ENCODE measurements around the gene MDFIC.
A peak's percentile ranks its signal among the peaks of the same experiment; 100 is the strongest.

Gene MDFIC

DNA sequence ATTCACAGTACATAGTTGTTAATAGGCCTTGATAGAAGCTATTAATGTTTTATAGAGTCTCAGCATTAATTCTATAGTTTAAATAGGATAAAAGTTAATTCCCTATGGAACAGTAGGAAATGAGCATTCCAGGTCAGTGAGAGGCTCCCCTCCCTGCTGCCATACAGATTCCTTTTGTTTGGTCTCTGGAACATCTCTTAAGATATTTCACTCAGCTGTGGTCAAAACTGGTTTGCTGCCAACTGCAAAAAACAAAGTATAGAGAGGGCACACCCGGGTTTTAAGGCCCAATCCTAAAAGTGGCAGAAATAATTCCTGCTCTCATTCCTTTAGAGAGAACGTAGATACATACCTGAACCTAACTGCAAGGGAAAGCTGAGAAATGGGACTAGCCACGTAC lies 51.3 kb downstream of the MDFIC start:
- no peak overlapping the region for H3K4me3 ChIP-seq
- peaks cover 0 to 11% (median 0%) of the 10 kb centered on the region in 10 experiments; a peak in 3 of 20 replicates for H3K4me1 ChIP-seq
- no peak overlapping the region for H3K4me2 ChIP-seq
- no peaks in the 10 kb centered on the region for H3K36me3 ChIP-seq
- TF ChIP-seq Cebpa-rat (IDR thresholded peaks at IDR 0.05): no peak
- H3K27me3 ChIP-seq: no peaks in the 10 kb centered on the region
- H3K27ac ChIP-seq: no peak overlapping the region
- H3K9ac ChIP-seq: no peak overlapping the region
- H3K9me3 ChIP-seq (replicated peaks in 1 of 11): no peaks in the 10 kb centered on the region
- H4K20me1 ChIP-seq: no peaks in the 10 kb centered on the region

DNA sequence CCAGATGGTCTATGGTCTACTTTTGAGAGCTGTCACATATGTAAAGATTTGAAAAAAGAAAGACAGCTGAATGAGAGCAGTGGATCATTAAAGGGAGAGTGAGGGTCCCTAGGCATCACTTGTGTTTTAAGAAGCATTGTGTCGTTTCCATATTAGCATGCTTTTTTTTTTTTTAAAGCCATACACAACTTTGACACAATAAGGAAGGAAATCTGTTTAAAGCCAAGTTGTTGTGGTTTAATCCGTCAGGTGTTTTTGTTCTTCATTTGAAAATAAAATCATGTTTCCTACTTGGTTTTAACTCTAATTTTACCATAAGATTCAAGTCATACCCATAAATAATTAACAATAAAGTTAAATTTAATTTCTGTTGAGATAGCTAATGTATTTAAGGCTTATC lies 53.5 kb downstream of the MDFIC start:
- no peak for TF ChIP-seq Cebpa-rat (IDR thresholded peaks at IDR 0.05)
- no peaks in the 10 kb centered on the region for H4K20me1 ChIP-seq
- H3K27me3 ChIP-seq: no peaks in the 10 kb centered on the region
- H3K36me3 ChIP-seq: no peaks in the 10 kb centered on the region
- no peak overlapping the region for H3K27ac ChIP-seq
- no peaks in the 10 kb centered on the region for H3K9me3 ChIP-seq (replicated peaks in 1 of 11)
- peaks cover 0 to 11% (median 0%) of the 10 kb centered on the region in 10 experiments; a peak in 3 of 20 replicates for H3K4me1 ChIP-seq
- H3K9ac ChIP-seq: no peak overlapping the region
- H3K4me2 ChIP-seq: peak overlapping the region in 2 of 11 experiments; percentile 29 to 46; a peak in 3 of 22 replicates
- no peak overlapping the region for H3K4me3 ChIP-seq

DNA sequence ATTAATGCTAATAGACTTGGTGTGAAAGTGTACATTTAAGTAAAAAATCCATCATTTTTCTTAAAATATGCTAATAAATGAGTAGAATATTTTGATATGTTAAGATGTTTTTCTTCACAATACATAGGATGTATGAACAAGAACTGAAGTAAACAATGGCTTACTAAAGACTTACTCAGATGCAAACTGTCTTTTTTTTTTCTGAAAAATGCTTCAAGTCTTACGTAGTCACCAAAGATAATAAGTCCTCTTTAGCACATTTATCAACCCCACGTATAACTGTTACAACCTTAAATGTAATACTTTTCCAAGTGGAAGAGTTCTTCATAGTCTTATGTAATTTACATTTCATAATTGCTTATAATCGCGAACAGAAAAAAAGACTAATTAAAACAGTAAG lies 54.8 kb downstream of the MDFIC start:
- no peaks in the 10 kb centered on the region for H3K36me3 ChIP-seq
- no peak overlapping the region for H3K27ac ChIP-seq
- no peaks in the 10 kb centered on the region for H3K27me3 ChIP-seq
- H3K9ac ChIP-seq: no peak overlapping the region
- no peak overlapping the region for H3K4me2 ChIP-seq
- H3K4me3 ChIP-seq: no peak overlapping the region
- H3K9me3 ChIP-seq (replicated peaks in 1 of 11): no peaks in the 10 kb centered on the region
- no peaks in the 10 kb centered on the region; a peak in 1 of 22 replicates for H4K20me1 ChIP-seq
- peaks cover 0 to 18% (median 2%) of the 10 kb centered on the region in 10 experiments; a peak in 4 of 20 replicates for H3K4me1 ChIP-seq
- no peak for TF ChIP-seq Cebpa-rat (IDR thresholded peaks at IDR 0.05)

DNA sequence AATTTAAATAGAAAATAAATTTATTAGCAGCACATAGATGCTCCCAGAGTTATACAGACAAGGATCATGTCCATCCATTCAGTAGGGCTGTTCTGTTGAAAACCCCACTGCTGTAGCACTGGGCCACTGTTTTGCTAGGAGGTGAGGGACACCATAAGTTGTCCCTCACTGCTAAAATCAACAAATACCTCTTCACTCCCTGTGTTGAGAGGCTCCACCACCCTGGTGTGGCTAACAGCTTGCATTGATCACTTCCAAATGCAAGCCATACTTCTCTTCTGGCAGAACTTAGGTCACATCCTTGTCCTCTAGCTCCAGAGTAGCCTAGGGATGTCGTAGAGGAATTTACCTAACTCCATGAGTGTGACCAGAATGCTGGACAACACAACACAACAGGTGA lies 55.4 kb downstream of the MDFIC start:
- H3K4me3 ChIP-seq: no peak overlapping the region
- TF ChIP-seq Cebpa-rat (IDR thresholded peaks at IDR 0.05): no peak

DNA sequence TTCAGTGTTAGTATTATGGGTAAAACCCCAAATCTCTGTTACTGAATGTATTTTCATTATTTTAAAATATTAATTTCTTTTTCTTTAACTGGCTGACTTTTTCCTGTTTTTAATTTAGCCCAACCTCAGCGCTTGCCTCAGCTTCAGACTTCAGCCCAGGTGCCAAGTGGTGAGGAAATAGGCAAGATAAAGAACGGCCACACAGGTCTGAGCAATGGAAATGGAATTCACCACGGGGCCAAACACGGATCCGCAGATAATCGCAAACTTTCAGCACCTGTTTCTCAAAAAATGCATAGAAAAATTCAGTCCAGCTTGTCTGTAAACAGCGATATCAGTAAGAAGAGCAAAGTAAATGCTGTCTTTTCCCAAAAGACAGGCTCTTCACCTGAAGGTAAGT lies 57.5 kb downstream of the MDFIC start:
- no peak overlapping the region for H3K4me3 ChIP-seq
- no peak overlapping the region for H3K9ac ChIP-seq
- no peaks in the 10 kb centered on the region for H3K27me3 ChIP-seq
- H3K9me3 ChIP-seq (replicated peaks in 1 of 11): no peaks in the 10 kb centered on the region
- no peak for TF ChIP-seq Cebpa-rat (IDR thresholded peaks at IDR 0.05)
- H4K20me1 ChIP-seq: no peaks in the 10 kb centered on the region; a peak in 1 of 22 replicates
- no peak overlapping the region for H3K4me2 ChIP-seq
- peaks cover 0 to 15% (median 2%) of the 10 kb centered on the region in 10 experiments; a peak in 4 of 20 replicates for H3K4me1 ChIP-seq
- no peak overlapping the region for H3K27ac ChIP-seq
- no peaks in the 10 kb centered on the region for H3K36me3 ChIP-seq

More for the DNA sequence above, 55.4 kb downstream of the MDFIC start:
- Histone ChIP-seq H3K9me3 (replicated peaks in 1 of 11) (no peaks in the 10 kb centered on the region), H4K20me1 (no peaks in the 10 kb centered on the region; a peak in 1 of 22 replicates), H3K4me2 (no peak overlapping the region), H3K9ac (no peak overlapping the region), H3K36me3 (no peaks in the 10 kb centered on the region), H3K4me1 (peaks cover 0 to 21% (median 2%) of the 10 kb centered on the region in 10 experiments; a peak in 4 of 20 replicates), H3K27me3 (no peaks in the 10 kb centered on the region), H3K27ac (no peak overlapping the region)

DNA sequence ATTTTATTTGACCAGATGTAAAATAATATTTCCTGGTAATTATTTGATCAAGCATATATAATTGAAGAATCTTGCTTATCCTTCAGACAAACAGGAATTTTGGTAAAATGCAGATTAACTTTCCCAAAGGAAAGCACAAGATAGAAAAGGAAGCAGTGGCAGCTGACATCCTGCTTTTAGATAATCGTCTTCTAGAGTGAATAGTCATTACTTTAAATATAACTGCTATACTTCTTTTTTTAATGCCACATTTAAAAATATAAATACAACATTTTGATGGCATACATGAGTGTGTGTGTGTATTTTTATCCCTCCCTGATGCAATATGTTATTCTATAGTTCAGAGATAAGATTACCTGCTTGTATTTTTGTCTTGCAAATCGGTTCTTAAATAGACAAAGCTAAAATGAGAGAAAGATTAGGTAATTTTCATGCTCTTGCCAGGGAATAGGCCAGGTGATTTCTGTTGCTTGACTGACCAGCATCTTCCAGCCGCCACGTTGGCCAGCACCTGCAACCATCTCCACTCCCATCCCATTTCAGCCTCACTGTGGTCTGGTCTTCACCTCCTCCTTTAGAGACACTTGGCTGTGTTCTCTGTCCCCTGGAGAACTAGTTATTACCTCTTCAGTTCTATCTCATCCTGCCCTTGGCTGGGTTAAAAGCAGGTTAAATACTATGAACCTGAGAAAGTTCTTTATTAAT lies 58.1 kb downstream of the MDFIC start:
- no peak for TF ChIP-seq Cebpa-rat (IDR thresholded peaks at IDR 0.05)
- Histone ChIP-seq H3K27ac (no peak overlapping the region), H3K9ac (no peak overlapping the region), H3K4me1 (peaks cover 0 to 15% (median 2%) of the 10 kb centered on the region in 10 experiments; a peak in 4 of 20 replicates), H3K9me3 (replicated peaks in 1 of 11) (no peaks in the 10 kb centered on the region), H3K27me3 (no peaks in the 10 kb centered on the region), H3K36me3 (no peaks in the 10 kb centered on the region), H4K20me1 (no peaks in the 10 kb centered on the region; a peak in 1 of 22 replicates), H3K4me3 (no peak overlapping the region), H3K4me2 (no peak overlapping the region)

DNA sequence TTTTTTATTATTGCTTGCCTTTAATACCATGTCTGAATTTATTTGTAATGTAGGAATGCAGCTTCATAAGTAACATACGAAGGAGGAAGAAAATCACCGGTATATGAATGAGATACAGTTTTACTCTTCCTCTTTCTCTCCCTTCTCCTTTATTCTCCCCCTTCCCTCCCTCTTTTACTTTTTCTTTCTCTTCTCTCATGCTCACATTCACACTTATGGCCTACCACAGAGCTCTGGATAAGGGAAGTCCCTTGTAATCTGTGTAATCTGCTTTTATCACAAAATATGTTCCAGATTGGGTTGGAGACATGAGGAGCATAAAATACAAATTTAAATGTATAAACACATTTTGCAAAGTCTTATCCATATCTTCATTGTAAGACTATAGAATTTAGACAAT lies 59.4 kb downstream of the MDFIC start:
- Histone ChIP-seq H3K9me3 (replicated peaks in 1 of 11) (no peaks in the 10 kb centered on the region), H3K4me1 (peaks cover 0 to 10% (median 0%) of the 10 kb centered on the region in 10 experiments; a peak in 1 of 20 replicates), H3K9ac (no peak overlapping the region), H3K4me2 (peak overlapping the region in 2 of 11 experiments; percentile 9 to 30; a peak in 1 of 22 replicates), H4K20me1 (no peaks in the 10 kb centered on the region; a peak in 1 of 22 replicates), H3K36me3 (no peaks in the 10 kb centered on the region), H3K27me3 (no peaks in the 10 kb centered on the region), H3K27ac (no peak overlapping the region), H3K4me3 (no peak overlapping the region)
- TF ChIP-seq Cebpa-rat (IDR thresholded peaks at IDR 0.05): no peak

DNA sequence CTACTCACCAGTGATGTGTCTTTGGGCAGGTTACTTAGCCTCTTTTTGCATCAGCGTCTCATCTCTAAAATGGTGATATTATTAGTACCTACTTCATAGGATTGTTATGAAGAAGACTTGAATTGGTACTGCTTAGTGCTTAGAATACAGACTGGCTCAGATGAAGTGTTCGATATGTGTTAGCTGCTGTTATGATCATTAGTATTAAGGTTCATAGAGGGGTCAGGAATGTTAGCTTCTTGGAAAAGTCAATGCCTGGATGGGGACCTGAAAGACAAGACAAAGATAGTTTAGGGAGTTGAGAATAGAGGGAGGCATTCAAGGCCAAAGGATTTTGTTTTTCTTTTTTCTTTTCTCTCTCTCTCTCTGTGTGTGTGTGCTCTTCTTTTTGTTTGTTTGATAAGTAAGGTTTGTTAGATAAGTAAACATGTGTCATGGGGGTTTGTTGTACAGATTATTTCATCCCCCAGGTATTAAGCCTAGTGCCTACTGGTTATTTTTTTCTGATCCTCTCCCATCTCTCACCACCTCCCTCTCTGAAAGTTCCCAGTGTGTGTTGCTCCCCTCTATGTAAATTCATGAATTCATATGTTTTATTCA lies 63.3 kb downstream of the MDFIC start:
- Histone ChIP-seq H3K9me3 (replicated peaks in 1 of 11) (no peaks in the 10 kb centered on the region), H4K20me1 (no peaks in the 10 kb centered on the region; a peak in 1 of 22 replicates), H3K27ac (no peak overlapping the region), H3K27me3 (no peaks in the 10 kb centered on the region), H3K36me3 (no peaks in the 10 kb centered on the region), H3K4me1 (peaks cover 0 to 10% (median 0%) of the 10 kb centered on the region in 10 experiments; a peak in 1 of 20 replicates), H3K9ac (no peak overlapping the region), H3K4me2 (no peak overlapping the region), H3K4me3 (no peak overlapping the region)
- no peak for TF ChIP-seq Cebpa-rat (IDR thresholded peaks at IDR 0.05)

DNA sequence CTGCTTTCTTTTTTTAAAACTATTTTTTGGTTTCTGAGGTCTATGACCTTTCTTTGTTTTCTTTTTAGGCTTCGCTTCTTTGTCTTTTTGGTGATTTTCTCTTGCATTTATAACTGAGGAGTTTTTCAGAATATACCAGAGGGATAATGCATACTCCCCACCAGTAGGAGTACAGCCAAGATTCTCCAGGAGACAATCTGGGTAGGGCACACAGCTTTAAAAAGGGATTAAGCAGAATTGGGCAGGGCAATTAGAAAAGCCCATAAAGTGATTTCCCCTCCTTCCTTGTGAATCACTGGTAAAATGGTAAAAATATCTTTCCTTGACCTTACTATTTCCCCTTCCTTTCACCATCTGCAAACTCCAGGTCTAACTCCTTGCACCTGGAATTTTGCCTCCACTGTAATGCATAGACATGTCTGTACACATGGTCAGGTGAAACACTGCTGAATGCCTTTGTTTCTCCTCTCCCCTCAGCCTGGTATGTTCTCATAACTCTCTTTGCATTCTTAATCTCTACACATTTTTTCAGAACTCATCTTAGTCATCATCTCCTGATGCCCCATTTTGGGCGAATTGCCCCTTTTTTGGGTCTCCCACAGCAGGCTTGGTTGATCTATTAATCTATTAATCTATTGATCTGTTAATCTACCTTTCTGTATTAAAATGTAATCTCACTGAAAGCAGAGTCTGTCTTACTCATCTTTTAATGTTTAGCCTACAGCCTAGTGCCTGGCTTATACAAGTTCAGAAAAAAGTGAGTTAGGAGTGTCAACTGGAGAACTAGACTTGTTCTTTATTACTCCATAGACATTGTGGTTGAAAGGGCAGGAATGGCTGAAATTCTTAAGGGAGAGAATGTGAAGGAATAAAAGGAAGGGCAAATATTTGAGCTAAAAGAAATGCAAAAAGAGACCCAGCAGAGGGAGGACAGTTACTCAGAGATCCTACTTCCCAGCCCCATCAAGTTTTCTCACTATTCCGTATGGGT lies 64.6 kb downstream of the MDFIC start:
- Histone ChIP-seq H3K4me2 (no peak overlapping the region), H3K4me3 (no peak overlapping the region)

More for the DNA sequence above, 64.6 kb downstream of the MDFIC start:
- H3K36me3 ChIP-seq: no peaks in the 10 kb centered on the region
- no peak for TF ChIP-seq Cebpa-rat (IDR thresholded peaks at IDR 0.05)
- H3K4me1 ChIP-seq: 0 out of 20 replicates have a peak, but pooled peaks cover 0 to 5% (median 0%) of the 10 kb centered on the region in 10 experiments
- no peak overlapping the region for H3K9ac ChIP-seq
- no peaks in the 10 kb centered on the region for H3K27me3 ChIP-seq
- no peaks in the 10 kb centered on the region for H3K9me3 ChIP-seq (replicated peaks in 1 of 11)
- H3K27ac ChIP-seq: no peak overlapping the region
- H4K20me1 ChIP-seq: no peaks in the 10 kb centered on the region
